Peyer's patch (tissue), 4 donors: Measurements from ENCODE around the gene PLET1. TPM values are rescaled to one million over a fixed set of nuclear protein-coding genes. Genes with fewer than 3 reads are reported as not detected.
"Not testable (repeated sequence)": the region's sequence is repeated elsewhere in the genome, so short reads cannot be mapped to it uniquely, and the experiment has no call there.

ENCODE experiments used
- DNase-seq, 3 donors: peaks; one replicate each; pipeline ENCODE4 v3.0.0-alpha.2; 2017 to 2019
- H3K27ac ChIP-seq, 4 donors: fragments of 200-600 bp; sonication (generic); one replicate each; pipeline ENCODE4 v1.5.1; 2016 to 2019
- H3K27me3 ChIP-seq, 2 donors: fragments of 200-600 bp; sonication (generic); one replicate each; pipeline ENCODE4 v1.5.1; 2019
- H3K36me3 ChIP-seq, 3 donors: fragments of 200-600 bp; sonication (generic); one replicate each; pipeline ENCODE4 v1.5.1; 2016 to 2019
- H3K4me1 ChIP-seq, 4 donors: fragments of 200-600 bp; sonication (generic); one replicate each; pipeline ENCODE4 v1.5.1; 2016 to 2019
- H3K4me3 ChIP-seq, 4 donors: fragments of 200-600 bp; sonication (generic); 1 replicate in 3 of 4; 2 replicates in 1 of 4; pipeline ENCODE4 v1.5.1; 2016 to 2019; ENCODE audit warnings: mild to moderate bottlenecking in 1 of 4
- H3K9me3 ChIP-seq, 4 donors: fragments of 200-600 bp; sonication (generic); one replicate each; pipeline ENCODE4 v1.5.1; 2016 to 2019; ENCODE audit warnings: mild to moderate bottlenecking in 1 of 4
- CTCF ChIP-seq, 6 experiments: fragments of 450-650 bp in 4 of 6; fragments of 200-600 bp in 2 of 6; sonication (generic) in 1 of 6; IDR thresholded peaks; one replicate each; pipeline ENCODE4 v1.5.1; 2017 to 2019; ENCODE audit warnings: antibody characterized with exemption in 6 of 6, mild to moderate bottlenecking in 3 of 6, moderate library complexity in 1 of 6
- POLR2A ChIP-seq, 2 donors: fragments of 450-650 bp; IDR thresholded peaks; one replicate each; pipeline ENCODE4 v1.5.1; 2017; ENCODE audit warnings: antibody characterized with exemption in 2 of 2, mild to moderate bottlenecking in 2 of 2, moderate library complexity in 2 of 2
- small RNA-seq, 2 donors: library from RNA; depleted of rRNA; stranded (forward); fragments of <200 nt; gene quantifications; one replicate each; pipeline ENCODE3, GENCODE V24; 2016
- total RNA-seq, 4 donors: library from RNA; depleted of rRNA; stranded (reverse); fragments of >200 nt; gene quantifications; one replicate each; pipeline ENCODE4 v1.1.0, GENCODE V29; 2016

Gene PLET1
- total RNA-seq, 4 donors from 2014 or later = not detected

- Histone ChIP-seq H3K4me1 (no peaks in the 10 kb centered on the region), H3K9me3 (no peaks in the 10 kb centered on the region)
- TF ChIP-seq POLR2A (IDR thresholded peaks at IDR 0.05) = no peak
- TF ChIP-seq CTCF (IDR thresholded peaks at IDR 0.05) = no peak
Observed at GRCh38 chr11:112212290-112212689, 48.4 kb downstream of the PLET1 start.

GRCh38 chr11:112211536-112211935, 49.1 kb downstream of the PLET1 start:
- no peak overlapping the region for H3K27ac ChIP-seq
- no peaks in the 10 kb centered on the region for H3K27me3 ChIP-seq
- TF ChIP-seq CTCF (IDR thresholded peaks at IDR 0.05) (no peak), POLR2A (IDR thresholded peaks at IDR 0.05) (no peak)
- H3K4me3 ChIP-seq = no peak overlapping the region
- no peaks in the 10 kb centered on the region for H3K9me3 ChIP-seq
- no peak for DNase-seq
- no peaks in the 10 kb centered on the region for H3K36me3 ChIP-seq
- no peaks in the 10 kb centered on the region for H3K4me1 ChIP-seq

More at GRCh38 chr11:112212290-112212689, 48.4 kb downstream of the PLET1 start:
- H3K27me3 ChIP-seq = no peaks in the 10 kb centered on the region
- no peak for DNase-seq
- no peak overlapping the region for H3K4me3 ChIP-seq
- H3K36me3 ChIP-seq = no peaks in the 10 kb centered on the region
- no peak overlapping the region for H3K27ac ChIP-seq

GRCh38 chr11:112210890-112211289, 49.8 kb downstream of the PLET1 start:
- DNase-seq = no peak
- Histone ChIP-seq H3K36me3 (no peaks in the 10 kb centered on the region), H3K27ac (no peak overlapping the region), H3K4me1 (no peaks in the 10 kb centered on the region), H3K27me3 (no peaks in the 10 kb centered on the region), H3K9me3 (no peaks in the 10 kb centered on the region), H3K4me3 (no peak overlapping the region)
- TF ChIP-seq POLR2A (IDR thresholded peaks at IDR 0.05) (no peak), CTCF (IDR thresholded peaks at IDR 0.05) (no peak)

GRCh38 chr11:112206071-112206470, 54.6 kb downstream of the PLET1 start:
- no peaks in the 10 kb centered on the region for H3K9me3 ChIP-seq
- H3K4me3 ChIP-seq = no peak overlapping the region
- no peaks in the 10 kb centered on the region for H3K27me3 ChIP-seq
- no peak for TF ChIP-seq CTCF (IDR thresholded peaks at IDR 0.05)
- TF ChIP-seq POLR2A (IDR thresholded peaks at IDR 0.05) = no peak
- no peak for DNase-seq
- H3K36me3 ChIP-seq = no peaks in the 10 kb centered on the region
- H3K4me1 ChIP-seq = no peaks in the 10 kb centered on the region
- no peak overlapping the region for H3K27ac ChIP-seq

GRCh38 chr11:112200252-112200651, 60.4 kb downstream of the PLET1 start:
- Histone ChIP-seq H3K27ac (no peak overlapping the region), H3K4me3 (no peak overlapping the region), H3K27me3 (no peaks in the 10 kb centered on the region), H3K4me1 (no peaks in the 10 kb centered on the region), H3K36me3 (no peaks in the 10 kb centered on the region), H3K9me3 (no peaks in the 10 kb centered on the region)
- DNase-seq = no peak
- no peak for TF ChIP-seq CTCF (IDR thresholded peaks at IDR 0.05)
- no peak for TF ChIP-seq POLR2A (IDR thresholded peaks at IDR 0.05)

- H3K27me3 ChIP-seq, H3K4me1 ChIP-seq, H3K36me3 ChIP-seq, H3K27ac ChIP-seq, H3K4me3 ChIP-seq, H3K9me3 ChIP-seq, DNase-seq: not testable (repeated sequence)
Observed at GRCh38 chr11:112199101-112199500, 61.6 kb downstream of the PLET1 start.

Small RNA genes within 50 kb of the gene (small RNA-seq; reads per million reads assigned to genes)
- gene MRPS36P4 = 0 reads per million in 2 donors

Other genes starting within 250 kb of the PLET1 start
- gene DLAT, start 235.5 kb downstream of the PLET1 start, total RNA-seq = 10 to 100 TPM; 23.2 to 28.6 (median 27.0) TPM
- 10 to 100 TPM in 1 of 4 donors, 1 to 10 TPM in 1, not detected in 2; 2.8 to 11.6 TPM for gene PIH1D2, start 186.8 kb downstream of the PLET1 start, total RNA-seq
- gene NKAPD1, start 186.6 kb downstream of the PLET1 start, total RNA-seq = 10 to 100 TPM; 10.1 to 28.1 (median 11.8) TPM
- gene TIMM8B, start 174.1 kb downstream of the PLET1 start, total RNA-seq = 10 to 100 TPM; 27.8 to 33.3 (median 29.8) TPM
- 100 to 1,000 TPM; 114 to 290 (median 149) TPM for gene SDHD, start 174.0 kb downstream of the PLET1 start, total RNA-seq
- gene IL18, start 96.8 kb downstream of the PLET1 start, total RNA-seq = 10 to 100 TPM; 19.0 to 57.4 (median 42.5) TPM
- 1 to 10 TPM in 1 of 4 donors, not detected in 3; 2.0 TPM for gene TEX12, start 93.5 kb downstream of the PLET1 start, total RNA-seq
- 10 to 100 TPM in 3 of 4 donors, 1 to 10 TPM in 1; 9.9 to 56.2 (median 25.4) TPM for gene BCO2, start 85.3 kb downstream of the PLET1 start, total RNA-seq
- 10 to 100 TPM; 15.7 to 34.3 (median 24.5) TPM for gene PTS, start 34.4 kb downstream of the PLET1 start, total RNA-seq